Jurkat, Clone E6-1 (cell line): Measurements from ENCODE around the gene TBC1D3. TPM values are rescaled to one million over a fixed set of nuclear protein-coding genes. Genes with fewer than 3 reads are reported as not detected.
"Not testable (repeated sequence)": the region's sequence is repeated elsewhere in the genome, so short reads cannot be mapped to it uniquely, and the experiment has no call there.

Source experiments
- DNase-seq: peaks from one replicate; pipeline ENCODE4 v3.0.0-alpha.2; 2011; ENCODE audit warnings: low read depth, low spot score
- H3K4me3 ChIP-seq: 2 replicates; pipeline ENCODE4 v1.5.1; 2011; ENCODE audit warnings: mild to moderate bottlenecking, low read length, control low read depth, moderate library complexity
- polyA plus RNA-seq: library from polyadenylated mRNA; unstranded; fragments of >200 nt; gene quantifications from one replicate; pipeline ENCODE4 v1.2.1, GENCODE V29; 2012; ENCODE audit warnings: missing spikeins; ENCODE audit not compliant: insufficient read length, insufficient read depth

The TBC1D3 gene
- polyA plus RNA-seq = not detected

GRCh38 chr17:38192455-38192854 lies at the start of gene TBC1D3:
Gene TBC1D3 (minus strand): TSS chr17:38192555. CDS start chr17:38191029, 1,526 bp downstream.
- not testable (repeated sequence) for H3K4me3 ChIP-seq, DNase-seq

DNA sequence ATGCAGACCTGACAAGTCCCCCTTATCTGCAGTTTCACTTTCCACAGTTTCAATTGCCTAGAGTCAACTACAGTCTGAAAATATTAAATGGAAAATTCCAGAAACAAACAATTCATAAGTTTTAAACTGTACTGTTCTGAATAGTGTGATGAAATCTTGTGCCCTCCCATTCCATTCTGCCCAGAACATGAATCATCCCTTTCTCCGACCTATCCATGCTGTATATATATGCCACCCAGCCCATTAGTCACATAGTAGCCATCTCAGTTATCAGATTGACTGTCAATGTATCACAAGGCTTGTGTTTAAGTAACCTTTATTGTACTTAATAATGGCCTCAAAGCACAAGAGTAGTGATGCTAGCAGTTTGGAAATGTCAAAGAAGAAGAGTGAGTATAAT lies 40.4 kb upstream of the TBC1D3 start:
- not testable (repeated sequence) for DNase-seq

DNA sequence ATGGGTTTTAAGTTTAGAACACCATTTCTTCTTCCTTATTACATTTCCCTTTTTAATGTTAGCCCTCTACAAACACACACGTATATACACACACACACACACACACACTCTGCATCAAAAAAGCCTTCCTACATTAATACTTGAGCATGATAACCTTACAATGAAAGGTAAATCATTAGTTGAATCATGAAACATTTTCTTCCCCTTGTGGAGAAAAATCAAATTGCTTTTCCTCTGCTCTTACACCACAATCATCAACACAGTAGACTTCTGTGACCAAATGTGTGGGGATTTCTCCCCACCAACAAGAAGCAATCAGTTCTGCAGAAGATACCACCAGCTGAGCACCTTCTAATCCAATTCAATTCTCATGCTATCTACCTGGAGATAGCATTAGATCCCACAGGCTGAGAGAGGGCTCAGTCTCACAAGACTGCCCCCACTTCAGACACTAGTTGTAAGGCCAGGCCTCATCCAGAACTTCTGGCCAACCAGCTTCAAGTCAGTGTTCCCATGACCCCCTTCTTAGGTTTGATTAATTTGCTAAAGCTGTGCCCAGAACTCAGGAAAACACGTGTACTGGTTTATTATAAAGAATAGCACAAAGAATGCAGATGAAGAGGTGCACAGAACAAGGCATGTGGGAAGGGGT lies 33.6 kb upstream of the TBC1D3 start:
- not testable (repeated sequence) for H3K4me3 ChIP-seq, DNase-seq

More for the DNA sequence above, 40.4 kb upstream of the TBC1D3 start:
- H3K4me3 ChIP-seq = not testable (repeated sequence)

- H3K4me3 ChIP-seq, DNase-seq: not testable (repeated sequence)
These were observed 28.5 kb upstream of the TBC1D3 start for GRCh38 chr17:38220867-38221266.

- DNase-seq, H3K4me3 ChIP-seq: not testable (repeated sequence)
These were observed 7.9 kb upstream of the TBC1D3 start for GRCh38 chr17:38200271-38200670.

DNA sequence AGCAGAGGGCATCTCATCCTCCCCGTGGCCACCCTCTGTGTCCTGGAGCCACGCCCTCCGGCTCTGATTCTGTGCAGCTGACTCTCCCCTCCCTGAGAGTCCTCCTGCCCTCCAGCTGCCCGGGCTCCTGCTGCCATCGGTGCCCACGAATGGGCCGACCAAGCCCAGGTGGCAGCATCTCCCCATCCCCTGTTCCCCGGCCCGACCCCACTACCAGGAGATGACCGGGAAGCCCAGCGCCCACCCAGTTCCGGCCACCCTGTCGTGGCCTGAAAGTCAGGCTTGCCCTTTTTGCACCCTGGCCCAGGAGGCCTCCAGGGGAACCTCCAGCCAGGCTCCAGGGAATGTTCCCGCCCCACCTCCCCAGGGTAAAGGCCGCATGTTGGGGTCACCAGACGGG lies 57.5 kb downstream of the TBC1D3 start:
- not testable (repeated sequence) for H3K4me3 ChIP-seq, DNase-seq
